OCI-LY7 (cell line): ENCODE measurements around the gene HSBP1L1.

Experiments used
- EZH2phosphoT487 ChIP-seq: fragments of 200-600 bp; sonication (generic); IDR thresholded peaks from 2 replicates; pipeline ENCODE4 v1.6.1; 2018; ENCODE audit warnings: low read depth, borderline replicate concordance, mild to moderate bottlenecking, mixed run types, antibody characterized with exemption, low read length, moderate library complexity, mixed read lengths
- TF ChIP-seq, protein P1 (sequence below): fragments of 200-600 bp; sonication (generic); conservative IDR thresholded peaks from 2 replicates; pipeline ENCODE4 v1.5.1; 2014; ENCODE audit warnings: mild to moderate bottlenecking, antibody characterized with exemption, low read length, moderate library complexity, mixed read lengths

DNA sequence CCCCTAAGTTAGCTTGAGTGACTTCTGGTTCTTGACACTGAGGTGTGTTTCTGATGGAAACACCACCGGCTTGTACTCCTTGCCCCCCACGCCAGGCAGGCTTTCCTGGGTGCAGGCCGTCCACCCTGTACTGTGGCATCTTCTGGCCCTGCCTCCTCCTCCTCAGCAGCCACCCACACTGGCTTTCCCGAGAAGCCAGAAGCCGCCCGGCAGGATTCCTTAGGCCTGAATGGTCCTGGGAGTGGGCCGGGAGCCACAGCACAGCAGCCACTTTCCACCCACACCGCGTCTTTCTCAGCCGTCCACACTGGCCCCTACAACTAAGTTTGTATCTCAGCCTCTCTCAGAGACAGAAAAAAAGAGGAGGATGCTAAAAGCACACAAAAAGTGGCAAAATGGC is 2.1 kb upstream of the HSBP1L1 start:
- TF ChIP-seq EZH2phosphoT487: no peak
- TF ChIP-seq, protein P1, sequence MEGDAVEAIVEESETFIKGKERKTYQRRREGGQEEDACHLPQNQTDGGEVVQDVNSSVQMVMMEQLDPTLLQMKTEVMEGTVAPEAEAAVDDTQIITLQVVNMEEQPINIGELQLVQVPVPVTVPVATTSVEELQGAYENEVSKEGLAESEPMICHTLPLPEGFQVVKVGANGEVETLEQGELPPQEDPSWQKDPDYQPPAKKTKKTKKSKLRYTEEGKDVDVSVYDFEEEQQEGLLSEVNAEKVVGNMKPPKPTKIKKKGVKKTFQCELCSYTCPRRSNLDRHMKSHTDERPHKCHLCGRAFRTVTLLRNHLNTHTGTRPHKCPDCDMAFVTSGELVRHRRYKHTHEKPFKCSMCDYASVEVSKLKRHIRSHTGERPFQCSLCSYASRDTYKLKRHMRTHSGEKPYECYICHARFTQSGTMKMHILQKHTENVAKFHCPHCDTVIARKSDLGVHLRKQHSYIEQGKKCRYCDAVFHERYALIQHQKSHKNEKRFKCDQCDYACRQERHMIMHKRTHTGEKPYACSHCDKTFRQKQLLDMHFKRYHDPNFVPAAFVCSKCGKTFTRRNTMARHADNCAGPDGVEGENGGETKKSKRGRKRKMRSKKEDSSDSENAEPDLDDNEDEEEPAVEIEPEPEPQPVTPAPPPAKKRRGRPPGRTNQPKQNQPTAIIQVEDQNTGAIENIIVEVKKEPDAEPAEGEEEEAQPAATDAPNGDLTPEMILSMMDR: no peak
